ENCODE measurements around the gene RELL1.

The RELL1 gene

GRCh38 chr4:37599092-37599790, 86.9 kb downstream of the RELL1 start:
- DNase-seq (ENCODE audit: low spot score): no peak

GRCh38 chr4:37597034-37597433, 89.1 kb downstream of the RELL1 start:
- no peak for DNase-seq (ENCODE audit: low spot score)

GRCh38 chr4:37595875-37596680, 90.1 kb downstream of the RELL1 start:
- DNase-seq (ENCODE audit: low spot score): no peak

- peak; percentile 1 for DNase-seq (ENCODE audit: low spot score)
These were observed 92.1 kb downstream of the RELL1 start for GRCh38 chr4:37594099-37594498.

GRCh38 chr4:37591349-37591748, 94.8 kb downstream of the RELL1 start:
- no peak for DNase-seq (ENCODE audit: low spot score)

- DNase-seq (ENCODE audit: low spot score): no peak
These were observed 96.2 kb downstream of the RELL1 start for GRCh38 chr4:37590016-37590415.

GRCh38 chr4:37588150-37588549, 98.0 kb downstream of the RELL1 start:
- no peak for DNase-seq (ENCODE audit: low spot score)

- no peak for DNase-seq (ENCODE audit: low spot score)
These were observed 100.0 kb downstream of the RELL1 start for GRCh38 chr4:37586194-37586593.

- DNase-seq (ENCODE audit: low spot score): no peak
These were observed 101.6 kb downstream of the RELL1 start for GRCh38 chr4:37584493-37585060.

GRCh38 chr4:37584071-37584470, 102.1 kb downstream of the RELL1 start:
- no peak for DNase-seq (ENCODE audit: low spot score)

- no peak for DNase-seq (ENCODE audit: low spot score)
These were observed 112.6 kb downstream of the RELL1 start for GRCh38 chr4:37573566-37573965.

- no peak for DNase-seq (ENCODE audit: low spot score)
These were observed 117.7 kb downstream of the RELL1 start for GRCh38 chr4:37568489-37568888.

GRCh38 chr4:37567836-37568235, 118.3 kb downstream of the RELL1 start:
- no peak for DNase-seq (ENCODE audit: low spot score)

- DNase-seq (ENCODE audit: low spot score): no peak
These were observed 123.6 kb downstream of the RELL1 start for GRCh38 chr4:37562592-37562991.

- DNase-seq (ENCODE audit: low spot score): no peak
These were observed 124.4 kb downstream of the RELL1 start for GRCh38 chr4:37561803-37562207.

GRCh38 chr4:37561196-37561802, 124.9 kb downstream of the RELL1 start:
- no peak for DNase-seq (ENCODE audit: low spot score)

All from SW480 (cell line).